ENCODE results near the gene FBXW4.

The FBXW4 gene

DNA sequence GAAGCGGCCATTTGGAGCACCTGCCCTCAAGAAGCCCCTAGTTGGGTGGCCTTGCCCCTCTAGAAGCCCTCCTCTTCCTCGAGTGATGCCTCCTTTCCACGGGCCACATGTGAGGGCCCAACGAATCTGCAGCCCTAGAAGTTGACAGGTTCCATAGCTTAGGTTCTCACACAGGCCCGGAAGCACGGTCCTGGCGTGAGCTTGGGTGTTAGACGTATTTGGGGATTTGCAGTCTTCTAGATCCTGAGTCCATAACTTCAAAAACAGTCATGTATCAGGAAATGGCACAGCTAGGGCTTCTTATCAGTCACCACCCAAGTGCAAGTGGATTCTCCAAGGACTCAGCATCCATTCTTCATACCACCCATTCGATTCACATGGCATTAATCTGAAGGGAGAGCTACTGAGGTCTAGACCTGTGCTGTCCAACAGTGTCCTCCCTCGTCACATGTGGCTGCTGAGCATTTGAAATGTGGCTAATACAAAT is 477 bp upstream of the FBXW4 start:
- no peak for TF ChIP-seq ZFX (IDR thresholded peaks at IDR 0.05; ENCODE audit: borderline replicate concordance)
- TF ChIP-seq, protein P1, sequence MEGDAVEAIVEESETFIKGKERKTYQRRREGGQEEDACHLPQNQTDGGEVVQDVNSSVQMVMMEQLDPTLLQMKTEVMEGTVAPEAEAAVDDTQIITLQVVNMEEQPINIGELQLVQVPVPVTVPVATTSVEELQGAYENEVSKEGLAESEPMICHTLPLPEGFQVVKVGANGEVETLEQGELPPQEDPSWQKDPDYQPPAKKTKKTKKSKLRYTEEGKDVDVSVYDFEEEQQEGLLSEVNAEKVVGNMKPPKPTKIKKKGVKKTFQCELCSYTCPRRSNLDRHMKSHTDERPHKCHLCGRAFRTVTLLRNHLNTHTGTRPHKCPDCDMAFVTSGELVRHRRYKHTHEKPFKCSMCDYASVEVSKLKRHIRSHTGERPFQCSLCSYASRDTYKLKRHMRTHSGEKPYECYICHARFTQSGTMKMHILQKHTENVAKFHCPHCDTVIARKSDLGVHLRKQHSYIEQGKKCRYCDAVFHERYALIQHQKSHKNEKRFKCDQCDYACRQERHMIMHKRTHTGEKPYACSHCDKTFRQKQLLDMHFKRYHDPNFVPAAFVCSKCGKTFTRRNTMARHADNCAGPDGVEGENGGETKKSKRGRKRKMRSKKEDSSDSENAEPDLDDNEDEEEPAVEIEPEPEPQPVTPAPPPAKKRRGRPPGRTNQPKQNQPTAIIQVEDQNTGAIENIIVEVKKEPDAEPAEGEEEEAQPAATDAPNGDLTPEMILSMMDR (IDR thresholded peaks at IDR 0.05): no peak

DNA sequence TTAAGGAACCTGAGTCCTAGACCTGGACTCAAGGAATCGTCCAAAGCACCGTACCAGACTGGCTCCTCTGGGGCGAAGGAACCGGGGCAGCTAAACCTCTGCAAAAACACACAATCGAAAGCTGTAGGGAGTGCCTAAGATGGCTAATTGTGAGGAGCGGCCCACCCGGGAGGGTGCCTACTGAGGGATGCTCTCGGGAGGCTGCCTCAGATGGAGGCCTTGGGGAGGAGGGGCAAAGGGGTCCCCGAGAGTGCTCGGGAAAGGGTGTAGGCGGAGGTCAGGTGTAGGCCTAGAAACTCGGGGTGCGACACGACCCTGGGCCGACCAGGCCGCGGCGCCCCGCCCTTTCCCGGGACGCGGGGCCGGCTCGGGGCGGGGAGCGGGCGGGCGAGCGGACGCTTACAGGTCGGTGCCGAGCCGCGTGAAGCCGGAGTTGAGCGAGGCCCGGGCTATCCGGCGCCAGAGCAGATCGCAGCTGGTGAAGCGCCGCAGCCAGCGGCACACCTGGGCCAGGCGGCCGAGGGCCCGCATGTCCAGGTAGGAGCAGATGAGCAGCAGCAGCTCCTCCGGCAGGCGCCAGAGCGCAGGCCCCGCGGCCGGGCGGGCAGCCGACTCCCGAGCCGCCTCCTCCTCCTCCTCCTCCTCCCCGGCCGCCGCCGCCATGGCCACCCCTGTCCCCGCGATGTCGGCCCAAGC is 844 bp downstream of the FBXW4 start:
- TF ChIP-seq ZFX (IDR thresholded peaks at IDR 0.05; ENCODE audit: borderline replicate concordance): no peak; the same call in 1 of the 2 replicates
- TF ChIP-seq, protein P1 (IDR thresholded peaks at IDR 0.05): no peak
- H3K27ac ChIP-seq: peak overlapping the region; percentile 83

More for the DNA sequence above, 477 bp upstream of the FBXW4 start:
- peak overlapping the region; percentile 83 for H3K27ac ChIP-seq

DNA sequence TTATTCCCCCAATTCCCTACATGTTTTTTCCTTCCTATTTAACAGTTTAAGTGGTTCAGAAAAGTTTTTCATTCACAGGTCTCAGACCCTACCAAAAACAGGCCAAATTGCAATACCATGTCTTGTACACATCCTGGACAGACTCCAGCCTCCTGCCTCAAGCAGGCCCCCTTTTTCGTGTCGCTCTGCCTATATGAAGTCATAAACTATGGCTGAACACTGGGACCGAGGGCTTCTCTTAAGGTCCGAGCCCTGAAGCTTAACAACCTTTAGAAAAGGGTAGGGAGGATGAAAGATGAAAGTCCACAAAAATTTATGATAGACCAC is 1.4 kb downstream of the FBXW4 start:
- H3K27ac ChIP-seq: peak overlapping the region; percentile 83
- TF ChIP-seq ZFX (IDR thresholded peaks at IDR 0.05; ENCODE audit: borderline replicate concordance): no peak
- TF ChIP-seq, protein P1 (IDR thresholded peaks at IDR 0.05): no peak

DNA sequence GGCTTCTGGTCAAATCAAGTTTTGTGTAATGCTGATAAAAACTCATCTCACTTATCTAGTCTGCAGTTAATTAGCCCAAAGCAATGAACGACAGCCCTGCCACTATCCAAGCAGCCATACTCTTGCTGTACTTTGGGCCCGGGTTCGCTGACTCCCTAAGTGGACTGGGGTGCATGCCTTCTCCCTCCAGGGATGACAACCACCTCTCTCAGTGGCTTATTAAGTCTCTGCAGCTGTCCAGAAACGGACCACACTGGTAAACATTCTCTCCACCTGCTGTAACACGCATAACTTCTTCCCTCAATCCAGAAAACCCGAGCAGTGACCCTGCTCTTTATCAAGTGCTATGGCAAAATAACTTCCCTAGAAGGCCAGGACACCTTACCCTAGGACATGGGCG is 3.9 kb downstream of the FBXW4 start:
- TF ChIP-seq ZFX (IDR thresholded peaks at IDR 0.05; ENCODE audit: borderline replicate concordance): no peak
- TF ChIP-seq, protein P1 (IDR thresholded peaks at IDR 0.05): no peak
- H3K27ac ChIP-seq: no peak overlapping the region

DNA sequence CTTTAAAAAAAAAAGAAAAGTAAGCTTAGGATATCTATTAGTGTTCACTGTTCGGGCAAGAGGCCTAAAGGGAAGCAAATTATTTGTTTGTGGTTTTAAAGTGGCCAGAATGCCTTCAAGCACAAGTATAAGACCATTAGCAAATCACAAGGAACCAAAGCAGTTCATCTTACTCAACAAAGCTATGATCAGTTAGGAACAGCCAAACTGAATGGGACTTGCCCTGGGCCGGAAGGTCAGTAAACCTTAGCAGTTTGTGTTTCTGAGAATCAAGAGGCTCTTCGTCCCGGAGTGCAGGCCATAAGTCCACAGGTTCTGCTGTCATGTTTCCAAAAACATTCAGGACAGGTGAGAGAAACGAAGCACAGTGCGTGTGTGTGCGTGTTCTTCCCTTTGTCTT is 4.5 kb downstream of the FBXW4 start:
- TF ChIP-seq, protein P1 (IDR thresholded peaks at IDR 0.05): no peak
- TF ChIP-seq ZFX (IDR thresholded peaks at IDR 0.05; ENCODE audit: borderline replicate concordance): no peak
- no peak overlapping the region for H3K27ac ChIP-seq

DNA sequence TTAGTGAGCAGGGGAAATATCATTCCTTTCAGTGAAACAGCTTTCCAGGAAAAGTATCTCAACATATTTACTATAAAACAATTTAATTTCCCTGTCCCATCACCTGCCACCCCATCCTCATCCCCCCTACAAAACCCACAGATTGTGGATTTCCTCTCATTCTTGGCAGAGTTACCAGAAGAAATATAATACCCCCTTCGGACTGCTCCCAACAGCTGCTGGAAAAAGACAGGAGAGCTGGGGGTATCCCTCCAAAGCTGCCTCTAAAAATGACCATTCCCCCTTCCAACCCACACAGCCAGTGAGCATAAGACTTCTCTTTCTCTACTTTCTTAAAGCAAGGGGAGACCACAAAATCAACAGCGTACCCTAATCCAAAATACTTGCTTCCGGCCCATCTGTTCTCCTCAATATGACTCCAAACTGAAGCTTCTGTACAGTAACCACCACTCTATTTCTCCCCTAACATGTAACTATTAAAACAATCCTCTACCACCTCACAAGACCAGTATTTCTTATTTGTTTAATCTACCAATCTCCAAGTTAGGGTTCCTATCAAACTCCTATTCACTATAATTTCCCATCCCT is 7.8 kb downstream of the FBXW4 start:
- H3K27ac ChIP-seq: no peak overlapping the region
- TF ChIP-seq, protein P1 (IDR thresholded peaks at IDR 0.05): no peak

All from 22Rv1 (cell line).